BLaER1 treated with 17β-estradiol and CSF1 and Interleukin-3, amounts not matched to agents 10 nM and 100 nM (cell line): ENCODE results near the gene NUMB.

ENCODE experiments used
- H3K27ac ChIP-seq, 11 experiments: shearing (Covaris generic); formaldehyde crosslinking; 2 replicates each; pipeline ENCODE4 v1.8.1; 2022
- H3K27me3 ChIP-seq, 11 experiments: shearing (Covaris generic); formaldehyde crosslinking; 2 replicates each; pipeline ENCODE4 v1.8.1; 2022
- H3K36me3 ChIP-seq, 11 experiments: shearing (Covaris generic); formaldehyde crosslinking; 2 replicates each; pipeline ENCODE4 v1.8.1; 2022
- H3K4me1 ChIP-seq, 10 experiments: shearing (Covaris generic); formaldehyde crosslinking; 2 replicates each; pipeline ENCODE4 v1.8.1; 2022
- H3K4me2 ChIP-seq, 11 experiments: shearing (Covaris generic); formaldehyde crosslinking; 2 replicates each; pipeline ENCODE4 v1.8.1; 2022
- H3K4me3 ChIP-seq, 10 experiments: shearing (Covaris generic); formaldehyde crosslinking; 2 replicates each; pipeline ENCODE4 v1.8.1; 2022
- H3K9ac ChIP-seq, 11 experiments: shearing (Covaris generic); formaldehyde crosslinking; 2 replicates each; pipeline ENCODE4 v1.8.1; 2022
- H3K9me3 ChIP-seq, 11 experiments: shearing (Covaris generic); formaldehyde crosslinking; replicated peaks in 1 of 11; 2 replicates each; pipeline ENCODE4 v1.8.1; 2022
- H4K20me1 ChIP-seq, 11 experiments: shearing (Covaris generic); formaldehyde crosslinking; 2 replicates each; pipeline ENCODE4 v1.8.1; 2022
- Cebpa-rat ChIP-seq, 11 experiments: shearing (Covaris generic); IDR thresholded peaks; 2 replicates each; pipeline ENCODE4 v1.8.1; 2022

NUMB gene

GRCh38 chr14:73491256-73492042 lies 33.1 kb upstream of the NUMB start:
- Histone ChIP-seq H3K4me1 (peaks cover 28 to 52% (median 36%) of the 10 kb centered on the region in 10 experiments), H3K27ac (peak overlapping the region; percentile 77 to 95 (median 89)), H3K27me3 (no peaks in the 10 kb centered on the region), H3K9me3 (peaks cover 0 to 18% (median 10%) of the 10 kb centered on the region in 11 experiments; a peak in 9 of 22 replicates), H3K36me3 (peaks cover 3 to 46% (median 34%) of the 10 kb centered on the region in 11 experiments; a peak in 18 of 22 replicates), H4K20me1 (peaks cover 35 to 54% (median 51%) of the 10 kb centered on the region in 11 experiments; a peak in 21 of 22 replicates), H3K4me2 (peak overlapping the region; percentile 90 to 100 (median 98)), H3K9ac (peak overlapping the region; percentile 84 to 94 (median 89)), H3K4me3 (peak overlapping the region; percentile 69 to 92 (median 82))
- TF ChIP-seq Cebpa-rat (IDR thresholded peaks at IDR 0.05) = no peak

- TF ChIP-seq Cebpa-rat (IDR thresholded peaks at IDR 0.05) = no peak
- peaks cover 0 to 18% (median 10%) of the 10 kb centered on the region in 11 experiments; a peak in 9 of 22 replicates for H3K9me3 ChIP-seq
- H3K27ac ChIP-seq = no peak overlapping the region
- no peak overlapping the region for H3K9ac ChIP-seq
- no peak overlapping the region for H3K4me3 ChIP-seq
- no peaks in the 10 kb centered on the region for H3K27me3 ChIP-seq
- peaks cover 28 to 35% (median 33%) of the 10 kb centered on the region in 10 experiments for H3K4me1 ChIP-seq
- peaks cover 0 to 28% (median 27%) of the 10 kb centered on the region in 11 experiments; a peak in 18 of 22 replicates for H3K36me3 ChIP-seq
- H4K20me1 ChIP-seq = peaks cover 30 to 36% (median 35%) of the 10 kb centered on the region in 11 experiments; a peak in 21 of 22 replicates
- H3K4me2 ChIP-seq = peak overlapping the region in 3 of 11 experiments; percentile 98 to 100 (median 98); a peak in 3 of 22 replicates
Observed at GRCh38 chr14:73489481-73490175, 31.3 kb upstream of the NUMB start.

GRCh38 chr14:73478684-73479083 lies 20.3 kb upstream of the NUMB start:
- no peak for TF ChIP-seq Cebpa-rat (IDR thresholded peaks at IDR 0.05)
- peaks cover 0 to 43% (median 12%) of the 10 kb centered on the region in 10 experiments; a peak in 17 of 20 replicates for H3K4me1 ChIP-seq
- H3K27ac ChIP-seq = peak overlapping the region in 5 of 11 experiments; percentile 50 to 94 (median 82); a peak in 7 of 22 replicates
- H3K4me3 ChIP-seq = no peak overlapping the region
- H4K20me1 ChIP-seq = no peaks in the 10 kb centered on the region
- H3K27me3 ChIP-seq = no peaks in the 10 kb centered on the region
- H3K9ac ChIP-seq = no peak overlapping the region
- no peaks in the 10 kb centered on the region for H3K9me3 ChIP-seq
- H3K4me2 ChIP-seq = peak overlapping the region in 3 of 11 experiments; percentile 78 to 88 (median 80); a peak in 6 of 22 replicates
- H3K36me3 ChIP-seq = no peaks in the 10 kb centered on the region

- Histone ChIP-seq H3K27me3 (no peaks in the 10 kb centered on the region), H3K27ac (peak overlapping the region in 9 of 11 experiments; percentile 12 to 94 (median 59); a peak in 16 of 22 replicates), H3K36me3 (no peaks in the 10 kb centered on the region), H4K20me1 (no peaks in the 10 kb centered on the region), H3K4me3 (no peak overlapping the region), H3K9ac (peak overlapping the region in 4 of 11 experiments; percentile 25 to 76 (median 64); a peak in 6 of 22 replicates), H3K4me1 (peaks cover 0 to 43% (median 12%) of the 10 kb centered on the region in 10 experiments; a peak in 17 of 20 replicates), H3K4me2 (peak overlapping the region; percentile 2 to 88 (median 55); a peak in 19 of 22 replicates), H3K9me3 (no peaks in the 10 kb centered on the region)
- peak in 1 of 11 experiments; percentile 36; a peak in 1 of 22 replicates for TF ChIP-seq Cebpa-rat (IDR thresholded peaks at IDR 0.05)
Observed at GRCh38 chr14:73477618-73478266, 19.4 kb upstream of the NUMB start.

GRCh38 chr14:73476451-73476931 lies 18.1 kb upstream of the NUMB start:
- TF ChIP-seq Cebpa-rat (IDR thresholded peaks at IDR 0.05) = no peak
- H3K4me1 ChIP-seq = peaks cover 0 to 48% (median 12%) of the 10 kb centered on the region in 10 experiments; a peak in 17 of 20 replicates
- H3K4me2 ChIP-seq = peak overlapping the region in 3 of 11 experiments; percentile 33 to 66 (median 55); a peak in 6 of 22 replicates

GRCh38 chr14:73474952-73475351 lies 16.6 kb upstream of the NUMB start:
- H4K20me1 ChIP-seq = no peaks in the 10 kb centered on the region
- no peak overlapping the region for H3K27ac ChIP-seq
- no peaks in the 10 kb centered on the region for H3K9me3 ChIP-seq
- TF ChIP-seq Cebpa-rat (IDR thresholded peaks at IDR 0.05) = no peak
- peak overlapping the region in 1 of 11 experiments; percentile 55; a peak in 1 of 22 replicates for H3K4me2 ChIP-seq
- H3K36me3 ChIP-seq = no peaks in the 10 kb centered on the region
- H3K9ac ChIP-seq = no peak overlapping the region
- no peak overlapping the region for H3K4me3 ChIP-seq
- H3K4me1 ChIP-seq = peaks cover 0 to 59% (median 12%) of the 10 kb centered on the region in 10 experiments; a peak in 17 of 20 replicates
- no peaks in the 10 kb centered on the region for H3K27me3 ChIP-seq

More at GRCh38 chr14:73476451-73476931, 18.1 kb upstream of the NUMB start:
- no peaks in the 10 kb centered on the region for H3K27me3 ChIP-seq
- no peaks in the 10 kb centered on the region for H3K36me3 ChIP-seq
- H3K4me3 ChIP-seq = no peak overlapping the region
- H3K27ac ChIP-seq = peak overlapping the region in 3 of 11 experiments; percentile 8 to 30 (median 17); a peak in 4 of 22 replicates
- H4K20me1 ChIP-seq = no peaks in the 10 kb centered on the region
- H3K9ac ChIP-seq = peak overlapping the region in 1 of 11 experiments; percentile 25; a peak in 1 of 22 replicates
- H3K9me3 ChIP-seq = no peaks in the 10 kb centered on the region

GRCh38 chr14:73472185-73473114 lies 14.1 kb upstream of the NUMB start:
- Histone ChIP-seq H3K9me3 (no peaks in the 10 kb centered on the region), H3K4me2 (0 out of 22 replicates have a peak overlapping the region, but pooled peaks of 1 of the 11 experiments have one; percentile 32), H3K27ac (no peak overlapping the region), H3K9ac (0 out of 22 replicates have a peak overlapping the region, but pooled peaks of 1 of the 11 experiments have one; percentile 36), H3K36me3 (no peaks in the 10 kb centered on the region), H3K4me1 (peaks cover 0 to 69% (median 13%) of the 10 kb centered on the region in 10 experiments; a peak in 16 of 20 replicates), H3K27me3 (no peaks in the 10 kb centered on the region), H3K4me3 (no peak overlapping the region), H4K20me1 (no peaks in the 10 kb centered on the region)
- TF ChIP-seq Cebpa-rat (IDR thresholded peaks at IDR 0.05) = no peak
